NCI-H774 (cell line): ENCODE results near the gene CELF6.

Source experiments
- DNase-seq: peaks from one replicate; lab custom pipeline; 2025; lab: John Stamatoyannopoulos, UW

The CELF6 gene

GRCh38 chr15:72319985-72320671 lies at the start of gene CELF6:
Gene CELF6 (minus strand): TSS chr15:72320157. CDS start chr15:72319874, 283 bp downstream.
- DNase-seq = peak; percentile 91

- DNase-seq = no peak
Measured at GRCh38 chr15:72368899-72369298, 48.9 kb upstream of the CELF6 start.

- no peak for DNase-seq
Measured at GRCh38 chr15:72368325-72368724, 48.4 kb upstream of the CELF6 start.

GRCh38 chr15:72365844-72366243 lies 45.9 kb upstream of the CELF6 start:
- no peak for DNase-seq

- no peak for DNase-seq
Measured at GRCh38 chr15:72361176-72361575, 41.2 kb upstream of the CELF6 start.

- DNase-seq = no peak
Measured at GRCh38 chr15:72358650-72359171, 38.8 kb upstream of the CELF6 start.

GRCh38 chr15:72358121-72358520 lies 38.2 kb upstream of the CELF6 start:
- DNase-seq = no peak

- no peak for DNase-seq
Measured at GRCh38 chr15:72354496-72354895, 34.5 kb upstream of the CELF6 start.

- DNase-seq = no peak
Measured at GRCh38 chr15:72353266-72353665, 33.3 kb upstream of the CELF6 start.

- no peak for DNase-seq
Measured at GRCh38 chr15:72345806-72346205, 25.8 kb upstream of the CELF6 start.

- no peak for DNase-seq
Measured at GRCh38 chr15:72345280-72345679, 25.3 kb upstream of the CELF6 start.

- DNase-seq = no peak
Measured at GRCh38 chr15:72344602-72345001, 24.6 kb upstream of the CELF6 start.

- DNase-seq = no peak
Measured at GRCh38 chr15:72342385-72342784, 22.4 kb upstream of the CELF6 start.

- DNase-seq = no peak
Measured at GRCh38 chr15:72341361-72341760, 21.4 kb upstream of the CELF6 start.

- no peak for DNase-seq
Measured at GRCh38 chr15:72340366-72340765, 20.4 kb upstream of the CELF6 start.

GRCh38 chr15:72339777-72340177 lies 19.8 kb upstream of the CELF6 start:
- peak; percentile 13 for DNase-seq

GRCh38 chr15:72338617-72339321 lies 18.8 kb upstream of the CELF6 start:
- no peak for DNase-seq

- no peak for DNase-seq
Measured at GRCh38 chr15:72338148-72338547, 18.2 kb upstream of the CELF6 start.

- DNase-seq = no peak
Measured at GRCh38 chr15:72334842-72335241, 14.9 kb upstream of the CELF6 start.

- no peak for DNase-seq
Measured at GRCh38 chr15:72331021-72331420, 11.1 kb upstream of the CELF6 start.

GRCh38 chr15:72323752-72324151 lies 3.8 kb upstream of the CELF6 start:
- no peak for DNase-seq

- DNase-seq = no peak
Measured at GRCh38 chr15:72319360-72319984, 485 bp downstream of the CELF6 start.

- no peak for DNase-seq
Measured at GRCh38 chr15:72318408-72318942, 1.5 kb downstream of the CELF6 start.
